ENCODE results near the gene SLC44A1.

Gene SLC44A1

GRCh38 chr9:105244003-105244733 is at the start of gene SLC44A1:
Gene SLC44A1 (plus strand): TSS chr9:105244651. CDS start chr9:105244869, 218 bp downstream.
- H3K4me3 ChIP-seq (ENCODE audit: low read depth, low read length) = peak within 1 kb of the TSS; percentile 75

GRCh38 chr9:105195259-105195658 is 49.2 kb upstream of the SLC44A1 start:
- H3K4me3 ChIP-seq (ENCODE audit: low read depth, low read length) = no peak overlapping the region

GRCh38 chr9:105198023-105198422 is 46.4 kb upstream of the SLC44A1 start:
- H3K4me3 ChIP-seq (ENCODE audit: low read depth, low read length) = no peak overlapping the region

- no peak overlapping the region for H3K4me3 ChIP-seq (ENCODE audit: low read depth, low read length)
These were observed 45.6 kb upstream of the SLC44A1 start for GRCh38 chr9:105198865-105199264.

- no peak overlapping the region for H3K4me3 ChIP-seq (ENCODE audit: low read depth, low read length)
These were observed 40.0 kb upstream of the SLC44A1 start for GRCh38 chr9:105204416-105204815.

GRCh38 chr9:105205787-105206495 is 38.5 kb upstream of the SLC44A1 start:
- H3K4me3 ChIP-seq (ENCODE audit: low read depth, low read length) = no peak overlapping the region

- H3K4me3 ChIP-seq (ENCODE audit: low read depth, low read length) = no peak overlapping the region
These were observed 38.0 kb upstream of the SLC44A1 start for GRCh38 chr9:105206496-105206820.

GRCh38 chr9:105206821-105207699 is 37.4 kb upstream of the SLC44A1 start:
- no peak overlapping the region for H3K4me3 ChIP-seq (ENCODE audit: low read depth, low read length)

GRCh38 chr9:105216440-105217178 is 27.8 kb upstream of the SLC44A1 start:
- H3K4me3 ChIP-seq (ENCODE audit: low read depth, low read length) = no peak overlapping the region

GRCh38 chr9:105218673-105219072 is 25.8 kb upstream of the SLC44A1 start:
- H3K4me3 ChIP-seq (ENCODE audit: low read depth, low read length) = no peak overlapping the region

- H3K4me3 ChIP-seq (ENCODE audit: low read depth, low read length) = no peak overlapping the region
These were observed 25.1 kb upstream of the SLC44A1 start for GRCh38 chr9:105219291-105219805.

- H3K4me3 ChIP-seq (ENCODE audit: low read depth, low read length) = no peak overlapping the region
These were observed 24.0 kb upstream of the SLC44A1 start for GRCh38 chr9:105220451-105220850.

- H3K4me3 ChIP-seq (ENCODE audit: low read depth, low read length) = no peak overlapping the region
These were observed 20.8 kb upstream of the SLC44A1 start for GRCh38 chr9:105223544-105224140.

- H3K4me3 ChIP-seq (ENCODE audit: low read depth, low read length) = no peak overlapping the region
These were observed 18.4 kb upstream of the SLC44A1 start for GRCh38 chr9:105226055-105226454.

GRCh38 chr9:105232207-105232606 is 12.2 kb upstream of the SLC44A1 start:
- H3K4me3 ChIP-seq (ENCODE audit: low read depth, low read length) = no peak overlapping the region

- H3K4me3 ChIP-seq (ENCODE audit: low read depth, low read length) = no peak overlapping the region
These were observed 10.6 kb upstream of the SLC44A1 start for GRCh38 chr9:105233873-105234272.

- no peak overlapping the region for H3K4me3 ChIP-seq (ENCODE audit: low read depth, low read length)
These were observed 8.2 kb upstream of the SLC44A1 start for GRCh38 chr9:105236261-105236660.

GRCh38 chr9:105237246-105237645 is 7.2 kb upstream of the SLC44A1 start:
- no peak overlapping the region for H3K4me3 ChIP-seq (ENCODE audit: low read depth, low read length)

GRCh38 chr9:105238302-105238701 is 6.1 kb upstream of the SLC44A1 start:
- H3K4me3 ChIP-seq (ENCODE audit: low read depth, low read length) = no peak overlapping the region

GRCh38 chr9:105241356-105242043 is 3.0 kb upstream of the SLC44A1 start:
- H3K4me3 ChIP-seq (ENCODE audit: low read depth, low read length) = no peak overlapping the region

Data from iPS-11a (cell line).